Measurements from ENCODE around the gene IGFBP5. TPM values are rescaled to one million over a fixed set of nuclear protein-coding genes. Genes with fewer than 3 reads are reported as not detected.

The IGFBP5 gene
- total and polyA plus RNA-seq, 2 donors (not counting 3 experiments of a cell fraction or from before 2014, with no cell fraction given), result 0.06 TPM; not detected in 1

DNA sequence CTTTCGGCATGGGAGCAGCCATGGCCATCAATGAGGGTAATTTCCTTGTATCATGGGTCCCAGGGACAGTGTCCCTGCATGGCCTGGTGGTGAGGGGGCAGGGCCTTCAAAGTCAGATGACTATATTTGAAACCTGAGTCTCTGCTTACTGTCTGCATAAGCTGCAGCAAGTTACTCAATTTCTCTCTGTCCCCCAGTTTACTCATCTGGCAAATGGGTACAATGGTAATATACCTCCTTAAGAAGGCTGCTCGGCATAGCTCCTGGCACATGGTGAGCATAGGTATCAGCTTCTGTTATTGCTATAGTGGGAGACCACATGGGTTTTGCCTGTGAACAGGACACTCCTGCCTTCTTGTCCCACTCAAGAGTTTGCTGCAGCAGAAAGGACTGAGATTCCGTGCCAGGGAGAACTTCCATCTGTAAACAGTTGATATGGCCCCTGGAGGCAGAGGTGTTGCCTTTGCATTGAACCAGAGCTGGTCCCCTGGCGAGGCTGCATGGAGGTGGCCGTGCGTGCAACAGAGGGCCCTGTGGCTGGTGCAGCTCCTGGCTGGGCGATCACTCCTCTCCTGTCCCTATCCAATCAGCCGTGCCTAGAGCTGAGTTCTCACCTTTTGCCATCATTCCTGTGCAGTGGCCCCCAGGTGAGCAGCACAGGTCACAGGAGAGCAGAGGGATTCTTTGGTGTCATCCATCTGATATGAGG, 22.7 kb upstream of the IGFBP5 start:
- Histone ChIP-seq H2AFZ (ENCODE audit: low read depth, low read length) (no peak overlapping the region), H3K4me3 (replicated peaks in 1 of 3; ENCODE audit: insufficient read depth in 1 of 3, low read depth in 1 of 3, low read length in 3 of 3) (no peak overlapping the region), H3K27ac (ENCODE audit: insufficient read depth, low read depth, low read length) (no peak overlapping the region), H3K4me1 (ENCODE audit: control insufficient read depth, extremely low read depth, insufficient read depth, low read length) (no peaks in the 10 kb centered on the region), H3K9me1 (replicated peaks; ENCODE audit: control insufficient read depth, extremely low read depth, insufficient read depth, low read length) (no peaks in the 10 kb centered on the region), H4K20me1 (replicated peaks; ENCODE audit: control insufficient read depth, extremely low read depth, insufficient read depth, low read length) (no peaks in the 10 kb centered on the region), H3K4me2 (ENCODE audit: insufficient read depth, low read length) (no peak overlapping the region), H3K9ac (replicated peaks; ENCODE audit: extremely low read depth, insufficient read depth, low read length) (no peak overlapping the region), H3K79me2 (ENCODE audit: control insufficient read depth, insufficient read depth, low read length) (no peaks in the 10 kb centered on the region), H3K9me3 (replicated peaks; ENCODE audit: control insufficient read depth, insufficient read depth, low read length) (no peaks in the 10 kb centered on the region), H3K27me3 (ENCODE audit: control insufficient read depth in 2 of 2, insufficient read depth in 2 of 2, low read length in 2 of 2) (no peaks in the 10 kb centered on the region), H3K36me3 (ENCODE audit: control insufficient read depth in 2 of 2, extremely low read depth in 1 of 2, insufficient read depth in 2 of 2, low read length in 2 of 2) (no peaks in the 10 kb centered on the region)
- intact Hi-C loops (cut with micrococcal nuclease) (no loop called here), dilution Hi-C loops (cut with MboI; ENCODE audit: extremely low pct_ligation_motif_present, low sequenced_read_pairs) (no loop called here)
- CTCF ChIA-PET, result no interaction called here
- no peak for DNase-seq (ENCODE audit: low read depth, low spot score)
- POLR2A ChIA-PET, result no interaction called here
- TF ChIP-seq, protein P1, sequence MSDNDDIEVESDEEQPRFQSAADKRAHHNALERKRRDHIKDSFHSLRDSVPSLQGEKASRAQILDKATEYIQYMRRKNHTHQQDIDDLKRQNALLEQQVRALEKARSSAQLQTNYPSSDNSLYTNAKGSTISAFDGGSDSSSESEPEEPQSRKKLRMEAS (IDR thresholded peaks at IDR 0.05; ENCODE audit: insufficient read depth, insufficient read length), result no peak
- no peak for TF ChIP-seq POLR2A (IDR thresholded peaks at IDR 0.05; ENCODE audit: low read depth, low read length)
- no peak for TF ChIP-seq POLR2AphosphoS5 (IDR thresholded peaks at IDR 0.05; ENCODE audit: insufficient read depth, low read depth, low read length)
- no peak for TF ChIP-seq EZH2 (IDR thresholded peaks at IDR 0.05; ENCODE audit: borderline replicate concordance, low read depth, low read length, severe bottlenecking)
- TF ChIP-seq JUN (IDR thresholded peaks at IDR 0.05; ENCODE audit: borderline replicate concordance, insufficient read depth, insufficient read length, low read depth), result no peak
- no peak for TF ChIP-seq MYC (IDR thresholded peaks at IDR 0.05; ENCODE audit: low read depth, low read length)
- no peak for TF ChIP-seq FOS (IDR thresholded peaks at IDR 0.05; ENCODE audit: borderline replicate concordance, insufficient read depth, low read length)
- TF ChIP-seq GATA2 (IDR thresholded peaks at IDR 0.05; ENCODE audit: insufficient read depth, insufficient read length, low read depth, low read length), result no peak
- no TSS peak for BruUV-seq (replicated peaks)
- FAIRE-seq, result no peak

DNA sequence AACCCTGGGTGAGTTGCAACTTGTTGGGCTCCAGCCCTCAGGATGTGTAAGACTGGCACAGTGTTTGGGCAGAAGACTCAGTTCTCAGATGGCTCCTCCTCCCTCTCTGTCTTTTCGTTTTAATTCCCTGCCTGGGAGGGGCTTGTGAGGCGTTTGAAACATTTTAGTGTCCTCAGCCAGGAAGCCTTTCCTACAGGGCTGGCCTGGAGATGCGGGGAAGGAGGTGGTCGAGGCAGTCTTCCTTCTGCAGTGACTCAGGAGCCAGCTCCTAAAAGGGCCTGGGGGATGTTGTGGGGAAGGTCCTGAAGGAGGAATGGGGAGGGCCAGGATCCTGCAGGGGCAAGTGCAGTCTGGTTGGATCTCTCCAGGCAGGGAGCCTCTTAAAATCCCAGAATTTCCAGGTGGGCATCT, 22.1 kb upstream of the IGFBP5 start:
- no peak for TF ChIP-seq EZH2 (IDR thresholded peaks at IDR 0.05; ENCODE audit: borderline replicate concordance, low read depth, low read length, severe bottlenecking)
- CTCF ChIA-PET, result no interaction called here
- POLR2A ChIA-PET, result no interaction called here
- Histone ChIP-seq H3K27ac (ENCODE audit: insufficient read depth, low read depth, low read length) (no peak overlapping the region), H4K20me1 (replicated peaks; ENCODE audit: control insufficient read depth, extremely low read depth, insufficient read depth, low read length) (no peaks in the 10 kb centered on the region), H2AFZ (ENCODE audit: low read depth, low read length) (no peak overlapping the region), H3K9me1 (replicated peaks; ENCODE audit: control insufficient read depth, extremely low read depth, insufficient read depth, low read length) (no peaks in the 10 kb centered on the region), H3K4me2 (ENCODE audit: insufficient read depth, low read length) (no peak overlapping the region), H3K27me3 (ENCODE audit: control insufficient read depth in 2 of 2, insufficient read depth in 2 of 2, low read length in 2 of 2) (no peaks in the 10 kb centered on the region), H3K36me3 (ENCODE audit: control insufficient read depth in 2 of 2, extremely low read depth in 1 of 2, insufficient read depth in 2 of 2, low read length in 2 of 2) (no peaks in the 10 kb centered on the region), H3K79me2 (ENCODE audit: control insufficient read depth, insufficient read depth, low read length) (no peaks in the 10 kb centered on the region), H3K4me3 (replicated peaks in 1 of 3; ENCODE audit: insufficient read depth in 1 of 3, low read depth in 1 of 3, low read length in 3 of 3) (no peak overlapping the region), H3K4me1 (ENCODE audit: control insufficient read depth, extremely low read depth, insufficient read depth, low read length) (no peaks in the 10 kb centered on the region), H3K9ac (replicated peaks; ENCODE audit: extremely low read depth, insufficient read depth, low read length) (no peak overlapping the region), H3K9me3 (replicated peaks; ENCODE audit: control insufficient read depth, insufficient read depth, low read length) (no peaks in the 10 kb centered on the region)
- dilution Hi-C loops (cut with MboI; ENCODE audit: extremely low pct_ligation_motif_present, low sequenced_read_pairs) (no loop called here), intact Hi-C loops (cut with micrococcal nuclease) (no loop called here)
- no TSS peak for BruUV-seq (replicated peaks)
- DNase-seq (ENCODE audit: low read depth, low spot score) (no peak), FAIRE-seq (no peak)
